Measurements from ENCODE around the gene MOCOS.

GRCh38 chr18:36279001-36279400 is 91.7 kb downstream of the MOCOS start:
- TF ChIP-seq CTCF (IDR thresholded peaks at IDR 0.05) (no peak), POLR2A (IDR thresholded peaks at IDR 0.05) (no peak)

Measured in body of pancreas (tissue), 4 donors.